HL-60 (cell line): ENCODE results near the gene KRT20.

ENCODE experiments used
- GABPA ChIP-seq: IDR thresholded peaks from 2 replicates; pipeline ENCODE4 v1.6.1; 2012; ENCODE audit warnings: low read depth
- POLR2AphosphoS5 ChIP-seq: IDR thresholded peaks from 2 replicates; pipeline ENCODE4 v1.6.1; 2012; ENCODE audit warnings: low read depth
- TF ChIP-seq, protein P1 (sequence below): IDR thresholded peaks from one replicate; pipeline ENCODE4 v1.5.1; 2011; ENCODE audit warnings: low read length, control low read depth, inconsistent platforms; ENCODE audit not compliant: insufficient read depth
- TF ChIP-seq, protein P2 (sequence below): IDR thresholded peaks from 2 replicates; pipeline ENCODE4 v1.6.1; 2012; ENCODE audit warnings: low read depth; ENCODE audit not compliant: insufficient replicate concordance

DNA sequence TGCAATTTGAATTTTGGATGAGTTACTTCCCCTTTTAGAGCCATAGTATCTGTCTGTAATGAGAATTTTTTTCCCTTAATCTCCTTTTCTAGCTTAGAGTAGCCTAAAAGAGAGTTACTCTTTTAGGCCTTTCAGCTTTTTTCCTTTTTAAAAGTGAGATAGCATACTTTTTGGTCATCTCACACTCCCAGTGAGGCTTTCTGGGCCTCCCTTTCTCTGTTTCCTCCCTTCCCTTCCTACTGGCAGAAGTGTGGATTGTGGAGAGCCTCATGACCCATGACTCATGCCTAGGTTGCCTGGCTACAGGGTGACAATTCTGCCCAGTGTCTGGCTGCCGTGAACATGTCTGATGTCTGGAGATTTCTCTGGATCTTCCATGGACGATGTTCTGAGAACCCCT, 37.2 kb upstream of the KRT20 start:
- TF ChIP-seq, protein P1, sequence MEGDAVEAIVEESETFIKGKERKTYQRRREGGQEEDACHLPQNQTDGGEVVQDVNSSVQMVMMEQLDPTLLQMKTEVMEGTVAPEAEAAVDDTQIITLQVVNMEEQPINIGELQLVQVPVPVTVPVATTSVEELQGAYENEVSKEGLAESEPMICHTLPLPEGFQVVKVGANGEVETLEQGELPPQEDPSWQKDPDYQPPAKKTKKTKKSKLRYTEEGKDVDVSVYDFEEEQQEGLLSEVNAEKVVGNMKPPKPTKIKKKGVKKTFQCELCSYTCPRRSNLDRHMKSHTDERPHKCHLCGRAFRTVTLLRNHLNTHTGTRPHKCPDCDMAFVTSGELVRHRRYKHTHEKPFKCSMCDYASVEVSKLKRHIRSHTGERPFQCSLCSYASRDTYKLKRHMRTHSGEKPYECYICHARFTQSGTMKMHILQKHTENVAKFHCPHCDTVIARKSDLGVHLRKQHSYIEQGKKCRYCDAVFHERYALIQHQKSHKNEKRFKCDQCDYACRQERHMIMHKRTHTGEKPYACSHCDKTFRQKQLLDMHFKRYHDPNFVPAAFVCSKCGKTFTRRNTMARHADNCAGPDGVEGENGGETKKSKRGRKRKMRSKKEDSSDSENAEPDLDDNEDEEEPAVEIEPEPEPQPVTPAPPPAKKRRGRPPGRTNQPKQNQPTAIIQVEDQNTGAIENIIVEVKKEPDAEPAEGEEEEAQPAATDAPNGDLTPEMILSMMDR = no peak
- TF ChIP-seq POLR2AphosphoS5 (no peak), GABPA (no peak)
- TF ChIP-seq, protein P2, sequence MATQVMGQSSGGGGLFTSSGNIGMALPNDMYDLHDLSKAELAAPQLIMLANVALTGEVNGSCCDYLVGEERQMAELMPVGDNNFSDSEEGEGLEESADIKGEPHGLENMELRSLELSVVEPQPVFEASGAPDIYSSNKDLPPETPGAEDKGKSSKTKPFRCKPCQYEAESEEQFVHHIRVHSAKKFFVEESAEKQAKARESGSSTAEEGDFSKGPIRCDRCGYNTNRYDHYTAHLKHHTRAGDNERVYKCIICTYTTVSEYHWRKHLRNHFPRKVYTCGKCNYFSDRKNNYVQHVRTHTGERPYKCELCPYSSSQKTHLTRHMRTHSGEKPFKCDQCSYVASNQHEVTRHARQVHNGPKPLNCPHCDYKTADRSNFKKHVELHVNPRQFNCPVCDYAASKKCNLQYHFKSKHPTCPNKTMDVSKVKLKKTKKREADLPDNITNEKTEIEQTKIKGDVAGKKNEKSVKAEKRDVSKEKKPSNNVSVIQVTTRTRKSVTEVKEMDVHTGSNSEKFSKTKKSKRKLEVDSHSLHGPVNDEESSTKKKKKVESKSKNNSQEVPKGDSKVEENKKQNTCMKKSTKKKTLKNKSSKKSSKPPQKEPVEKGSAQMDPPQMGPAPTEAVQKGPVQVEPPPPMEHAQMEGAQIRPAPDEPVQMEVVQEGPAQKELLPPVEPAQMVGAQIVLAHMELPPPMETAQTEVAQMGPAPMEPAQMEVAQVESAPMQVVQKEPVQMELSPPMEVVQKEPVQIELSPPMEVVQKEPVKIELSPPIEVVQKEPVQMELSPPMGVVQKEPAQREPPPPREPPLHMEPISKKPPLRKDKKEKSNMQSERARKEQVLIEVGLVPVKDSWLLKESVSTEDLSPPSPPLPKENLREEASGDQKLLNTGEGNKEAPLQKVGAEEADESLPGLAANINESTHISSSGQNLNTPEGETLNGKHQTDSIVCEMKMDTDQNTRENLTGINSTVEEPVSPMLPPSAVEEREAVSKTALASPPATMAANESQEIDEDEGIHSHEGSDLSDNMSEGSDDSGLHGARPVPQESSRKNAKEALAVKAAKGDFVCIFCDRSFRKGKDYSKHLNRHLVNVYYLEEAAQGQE = no peak
